HG03159 (cell line): ENCODE results near the gene SHC3.
A peak's percentile ranks its signal among the peaks of the same experiment; 100 is the strongest.

Experiments used
- ATAC-seq: cut with Tn5 transposase; IDR thresholded peaks from one replicate; pipeline ENCODE4 v1.9.1; 2021; ENCODE audit warnings: mild to moderate bottlenecking, moderate library complexity; ENCODE audit not compliant: unreplicated experiment

SHC3 gene

GRCh38 chr9:89006996-89007967 lies 171.3 kb downstream of the SHC3 start:
- no peak for ATAC-seq

- no peak for ATAC-seq
These were observed 172.4 kb downstream of the SHC3 start for GRCh38 chr9:89006267-89006666.

GRCh38 chr9:89005323-89005722 lies 173.3 kb downstream of the SHC3 start:
- ATAC-seq: no peak

- ATAC-seq: no peak
These were observed 175.6 kb downstream of the SHC3 start for GRCh38 chr9:89002987-89003386.

GRCh38 chr9:89001917-89002540 lies 176.6 kb downstream of the SHC3 start:
- ATAC-seq: no peak

- peak; percentile 84 for ATAC-seq
These were observed 177.4 kb downstream of the SHC3 start for GRCh38 chr9:89000973-89001916.

- no peak for ATAC-seq
These were observed 178.2 kb downstream of the SHC3 start for GRCh38 chr9:89000371-89000781.

GRCh38 chr9:88998911-88999310 lies 179.7 kb downstream of the SHC3 start:
- no peak for ATAC-seq

- ATAC-seq: no peak
These were observed 180.1 kb downstream of the SHC3 start for GRCh38 chr9:88998503-88998902.

- no peak for ATAC-seq
These were observed 181.0 kb downstream of the SHC3 start for GRCh38 chr9:88997646-88998045.

GRCh38 chr9:88996921-88997235 lies 181.7 kb downstream of the SHC3 start:
- ATAC-seq: no peak

GRCh38 chr9:88996046-88996920 lies 182.3 kb downstream of the SHC3 start:
- no peak for ATAC-seq

- ATAC-seq: no peak
These were observed 183.0 kb downstream of the SHC3 start for GRCh38 chr9:88995627-88996026.

GRCh38 chr9:88995200-88995577 lies 183.4 kb downstream of the SHC3 start:
- no peak for ATAC-seq

GRCh38 chr9:88994469-88995199 lies 184.0 kb downstream of the SHC3 start:
- no peak for ATAC-seq

- ATAC-seq: no peak
These were observed 184.7 kb downstream of the SHC3 start for GRCh38 chr9:88993871-88994460.

- no peak for ATAC-seq
These were observed 185.3 kb downstream of the SHC3 start for GRCh38 chr9:88993327-88993726.

GRCh38 chr9:88992556-88992955 lies 186.1 kb downstream of the SHC3 start:
- no peak for ATAC-seq
